WI38 (cell line): ENCODE measurements around the gene KIAA1217.

Experiments
- H3K4me3 ChIP-seq: 2 replicates; pipeline ENCODE4 v1.5.1; 2011; ENCODE audit warnings: low read depth, mild to moderate bottlenecking, control low read depth, low read length
- CTCF ChIP-seq: IDR thresholded peaks from 2 replicates; pipeline ENCODE4 v1.5.1; 2012; ENCODE audit warnings: low read depth, mild to moderate bottlenecking, control low read depth, low read length

Gene KIAA1217

GRCh38 chr10:24381235-24382010 lies 172.5 kb downstream of the KIAA1217 start:
- no peak for TF ChIP-seq CTCF
- no peak overlapping the region for H3K4me3 ChIP-seq

GRCh38 chr10:24382045-24382444 lies 173.1 kb downstream of the KIAA1217 start:
- H3K4me3 ChIP-seq = no peak overlapping the region
- no peak for TF ChIP-seq CTCF

- no peak for TF ChIP-seq CTCF
Observed at GRCh38 chr10:24382596-24382978, 173.6 kb downstream of the KIAA1217 start.

GRCh38 chr10:24382979-24383663 lies 174.2 kb downstream of the KIAA1217 start:
- H3K4me3 ChIP-seq = no peak overlapping the region
- TF ChIP-seq CTCF = no peak

More at GRCh38 chr10:24382596-24382978, 173.6 kb downstream of the KIAA1217 start:
- no peak overlapping the region for H3K4me3 ChIP-seq

- TF ChIP-seq CTCF = peak; percentile 37
- H3K4me3 ChIP-seq = no peak overlapping the region
Observed at GRCh38 chr10:24383681-24384106, 174.8 kb downstream of the KIAA1217 start.

- H3K4me3 ChIP-seq = no peak overlapping the region
- no peak for TF ChIP-seq CTCF
Observed at GRCh38 chr10:24384954-24385353, 176.0 kb downstream of the KIAA1217 start.

GRCh38 chr10:24385776-24386175 lies 176.8 kb downstream of the KIAA1217 start:
- no peak for TF ChIP-seq CTCF

More at GRCh38 chr10:24385776-24386175, 176.8 kb downstream of the KIAA1217 start:
- H3K4me3 ChIP-seq = no peak overlapping the region
